Nucleus accumbens (tissue), 56 donors: ENCODE data around the gene CARD10.

Source experiments
- DNase-seq, 56 donors: peaks; one replicate each; lab custom pipeline; 2025; lab: John Stamatoyannopoulos, UW

CARD10 gene

GRCh38 chr22:37505565-37505964 is 13.7 kb downstream of the CARD10 start:
- DNase-seq: no peak

DNA sequence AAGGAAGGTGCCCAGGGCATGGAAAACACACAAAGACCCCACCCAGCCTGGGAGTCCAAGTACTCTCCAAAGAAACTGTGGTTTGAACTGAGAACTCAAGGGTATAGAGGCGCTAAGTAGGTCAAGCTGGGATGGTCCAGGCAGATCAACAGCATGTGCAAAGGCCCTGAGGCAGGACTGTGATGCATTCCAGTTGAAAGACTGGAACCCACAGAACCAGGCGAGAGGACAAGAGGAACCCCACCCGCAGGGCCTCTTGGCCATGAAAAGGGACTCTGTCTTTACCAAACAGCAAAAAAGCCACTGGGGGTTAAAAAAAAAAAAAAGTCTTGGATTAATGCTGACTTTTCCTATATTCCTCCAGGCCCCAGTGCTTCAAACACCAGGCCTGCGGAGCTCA is 14.3 kb downstream of the CARD10 start:
- DNase-seq: no peak

DNA sequence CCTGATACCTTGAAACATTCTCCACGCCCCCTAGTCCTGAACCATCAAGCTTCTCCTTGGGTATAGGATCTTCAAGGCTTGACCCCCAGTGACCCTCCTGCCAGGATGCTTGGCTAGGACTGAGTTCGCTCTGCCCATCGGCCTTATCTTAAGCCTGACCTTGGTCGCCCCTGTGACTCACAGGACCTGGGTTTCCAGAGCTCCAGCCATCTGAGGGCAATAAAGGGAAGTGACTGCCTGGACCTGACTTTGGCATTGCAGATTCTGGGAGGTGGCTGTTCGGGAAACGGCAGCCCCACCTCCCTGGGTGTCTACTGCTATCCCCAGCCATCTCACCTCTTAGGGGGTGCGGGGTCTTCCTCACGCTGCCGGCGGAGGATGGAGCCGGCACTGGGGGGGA is 15.4 kb downstream of the CARD10 start:
- no peak for DNase-seq

DNA sequence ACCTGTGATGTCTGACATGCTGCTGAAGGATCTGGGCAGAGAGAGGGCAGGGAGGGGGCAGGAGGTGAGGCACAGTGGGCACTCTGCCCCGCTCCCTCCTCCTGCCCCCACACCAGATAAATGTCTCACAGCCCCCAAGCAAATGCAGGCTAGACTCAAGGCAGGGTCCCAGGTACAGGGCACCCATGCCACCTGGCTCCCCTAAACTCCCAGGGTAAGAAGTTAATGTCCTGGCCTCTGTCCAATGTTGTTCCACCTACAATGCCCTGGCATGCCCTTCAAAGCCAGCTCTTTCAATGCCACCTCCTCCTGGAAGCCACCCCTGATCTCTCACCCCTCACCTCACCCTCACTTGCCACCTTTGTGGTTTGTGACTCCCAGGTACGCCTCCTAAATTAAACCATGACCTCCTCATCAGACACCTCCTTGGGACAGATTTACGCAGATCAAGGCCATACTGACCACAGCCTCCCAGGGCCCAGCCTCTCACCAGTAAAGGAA is 16.0 kb downstream of the CARD10 start:
- no peak for DNase-seq

DNA sequence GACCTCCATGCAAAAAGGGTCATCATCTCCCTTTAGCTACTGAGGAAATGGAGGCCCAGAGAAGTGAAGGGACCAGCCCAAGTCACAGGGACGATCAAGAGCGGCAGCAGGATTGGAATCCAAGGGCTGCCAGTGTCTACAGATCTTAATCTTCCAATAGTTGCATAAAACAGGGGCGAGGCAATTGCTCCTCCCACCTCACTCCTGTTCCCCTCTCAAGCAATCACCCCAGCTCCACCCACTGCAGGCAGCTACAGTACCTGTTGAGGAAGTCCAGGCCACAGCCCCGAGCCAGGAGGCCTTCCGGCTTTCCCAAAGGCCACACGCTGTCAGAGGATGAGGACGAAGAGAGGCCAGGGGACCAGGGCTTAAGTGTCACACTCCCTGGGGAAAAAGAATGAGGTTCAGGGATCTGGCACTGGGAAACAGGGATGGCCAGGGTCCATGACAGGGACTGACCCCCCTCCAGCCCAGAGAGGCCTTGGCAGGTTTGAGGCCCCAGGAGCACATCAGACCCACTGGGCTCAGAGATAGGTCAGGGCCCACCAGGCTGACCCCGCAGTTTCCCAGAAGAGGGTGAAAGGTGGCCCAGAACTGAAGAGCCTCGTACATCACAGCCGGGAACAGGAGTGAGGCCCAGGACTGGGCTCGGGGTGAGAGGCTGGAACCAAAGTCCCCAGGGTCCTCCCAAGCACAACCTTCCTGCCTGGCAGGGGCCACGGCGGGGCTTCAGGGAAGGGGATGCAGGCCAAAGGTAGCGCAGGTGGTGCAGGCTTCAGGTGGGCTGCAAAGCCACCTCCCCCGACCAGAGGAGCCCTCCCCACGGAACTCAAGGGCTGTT is 16.7 kb downstream of the CARD10 start:
- no peak for DNase-seq

GRCh38 chr22:37501610-37502341 is 17.4 kb downstream of the CARD10 start:
- no peak for DNase-seq

DNA sequence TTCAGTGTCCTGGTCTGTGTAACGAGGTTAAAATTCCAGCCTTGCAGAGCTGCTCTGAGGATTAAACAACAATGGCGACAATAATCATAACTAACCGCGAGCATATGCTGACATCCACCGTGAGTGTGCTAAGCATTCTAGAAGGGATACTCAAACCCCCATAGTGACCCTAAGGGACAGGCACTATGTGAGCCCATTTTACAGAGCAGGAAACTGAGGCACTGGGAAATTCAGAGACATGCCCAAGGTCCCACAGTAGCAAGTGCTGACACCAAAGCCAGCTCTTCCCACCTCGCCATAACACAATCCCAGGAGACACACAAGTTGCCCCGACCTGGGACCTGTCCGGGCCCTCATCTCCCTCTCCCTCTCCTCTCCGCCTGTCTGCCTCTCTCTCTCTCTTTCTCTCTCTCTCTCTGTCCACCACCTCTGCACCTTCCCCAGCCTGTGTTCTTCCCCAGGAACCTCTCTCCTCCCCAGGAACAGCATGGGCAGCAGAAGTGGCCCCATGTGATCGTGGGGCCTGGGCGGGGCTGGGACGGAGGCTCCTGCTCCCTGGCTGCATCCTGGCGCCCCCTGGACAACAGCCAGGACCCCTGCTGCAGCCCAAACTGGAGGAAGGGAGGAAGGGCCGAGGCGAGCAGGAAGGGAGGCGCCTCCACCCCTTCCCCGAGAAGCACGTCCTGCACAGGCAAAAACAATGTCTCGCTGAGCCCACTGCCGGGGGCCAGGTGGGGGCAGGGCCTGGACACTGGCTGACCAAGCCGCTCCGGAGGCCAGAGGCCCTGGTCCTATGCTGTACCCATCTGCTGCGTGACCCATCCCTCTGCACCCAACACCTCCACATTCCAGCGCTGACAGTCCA is 18.2 kb downstream of the CARD10 start:
- DNase-seq: no peak

GRCh38 chr22:37499789-37500540 is 19.2 kb downstream of the CARD10 start:
- no peak for DNase-seq

DNA sequence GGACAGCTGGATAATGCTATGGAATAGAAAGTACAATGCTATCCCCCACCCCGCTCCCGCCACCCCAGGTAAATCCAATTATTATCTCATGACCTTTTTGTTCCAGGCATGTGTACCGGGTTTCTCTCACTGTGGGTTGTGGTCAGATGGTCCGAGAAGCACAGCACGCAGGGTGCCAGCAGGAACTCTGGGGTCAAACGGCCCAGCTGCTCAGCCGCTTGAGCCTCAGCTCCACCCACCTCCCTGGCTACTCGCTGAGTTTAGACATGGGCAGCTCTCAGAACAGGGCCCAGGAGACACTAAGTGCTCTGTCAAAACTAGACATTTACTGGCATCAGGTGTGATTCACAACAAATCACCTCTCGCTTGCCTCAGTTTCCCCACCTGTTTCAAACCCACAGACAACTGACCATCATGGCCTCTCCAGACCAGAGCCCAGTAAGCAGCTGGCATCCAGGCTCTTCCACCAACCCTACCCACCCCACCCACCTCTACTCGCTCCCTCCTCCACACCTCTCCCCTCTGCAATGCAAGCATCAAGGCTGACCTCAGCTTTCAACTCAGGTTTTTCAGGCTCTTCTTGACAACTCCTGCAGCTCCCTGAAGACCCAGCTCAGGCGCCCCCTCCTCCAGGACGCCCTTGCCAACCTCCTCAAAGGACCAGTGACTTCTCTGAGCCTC is 20.0 kb downstream of the CARD10 start:
- no peak for DNase-seq

DNA sequence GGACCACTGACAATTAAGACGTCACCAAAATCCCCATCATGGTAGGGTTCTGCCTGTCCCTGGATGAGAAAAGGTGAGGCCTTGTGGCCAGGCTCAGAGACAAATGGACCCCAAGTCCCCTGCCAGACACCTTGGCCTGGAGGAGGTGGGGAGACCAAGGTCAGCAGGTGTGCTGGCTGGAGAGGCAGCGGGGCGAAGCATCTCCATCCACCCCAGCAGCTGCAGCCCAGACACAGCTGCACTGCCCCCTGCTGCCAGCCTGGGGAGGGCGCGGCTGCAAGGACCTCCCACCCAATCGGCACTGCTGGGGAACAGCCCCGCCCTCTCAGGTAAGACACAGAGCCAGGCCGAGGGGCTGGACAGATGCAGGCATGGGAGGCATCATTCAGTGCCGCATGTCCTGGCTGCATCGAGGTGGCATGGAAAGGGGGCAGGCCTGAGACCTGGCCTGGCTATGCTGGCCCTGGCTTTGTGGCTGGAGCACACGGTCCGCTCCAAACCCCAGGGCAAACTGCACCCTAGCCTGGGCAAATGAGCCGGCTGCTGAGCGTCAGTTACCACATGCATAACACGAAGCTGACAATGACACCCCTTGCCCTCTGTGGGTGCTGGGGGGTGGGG is 20.8 kb downstream of the CARD10 start:
- no peak for DNase-seq

DNA sequence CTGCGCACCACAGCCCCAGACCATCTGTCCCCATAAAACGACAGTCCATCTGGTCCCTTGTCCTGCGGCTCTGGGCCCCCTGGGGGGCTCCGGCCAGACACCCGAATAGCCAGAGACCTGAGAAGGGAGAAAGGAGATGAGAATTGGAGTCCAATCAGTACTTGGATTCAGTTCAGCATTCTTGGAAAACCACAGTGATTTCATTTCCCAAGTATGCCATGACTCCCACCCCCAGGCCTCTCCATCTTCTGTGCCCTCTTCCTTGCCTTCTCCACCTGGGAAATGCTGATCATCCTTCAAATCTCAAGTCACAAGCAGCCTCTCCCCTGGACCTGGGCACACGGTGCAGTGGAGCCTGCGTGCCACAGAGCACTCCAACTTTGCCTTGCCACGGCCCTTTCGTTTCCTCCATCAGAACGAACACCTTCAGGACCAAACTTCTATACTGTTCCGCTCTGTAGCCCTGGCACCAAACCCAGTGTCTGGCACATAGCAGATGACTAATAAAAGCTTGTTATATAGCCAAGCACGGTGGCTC is 22.1 kb downstream of the CARD10 start:
- DNase-seq: no peak

GRCh38 chr22:37496651-37497050 is 22.6 kb downstream of the CARD10 start:
- no peak for DNase-seq

GRCh38 chr22:37493979-37494378 is 25.2 kb downstream of the CARD10 start:
- no peak for DNase-seq

DNA sequence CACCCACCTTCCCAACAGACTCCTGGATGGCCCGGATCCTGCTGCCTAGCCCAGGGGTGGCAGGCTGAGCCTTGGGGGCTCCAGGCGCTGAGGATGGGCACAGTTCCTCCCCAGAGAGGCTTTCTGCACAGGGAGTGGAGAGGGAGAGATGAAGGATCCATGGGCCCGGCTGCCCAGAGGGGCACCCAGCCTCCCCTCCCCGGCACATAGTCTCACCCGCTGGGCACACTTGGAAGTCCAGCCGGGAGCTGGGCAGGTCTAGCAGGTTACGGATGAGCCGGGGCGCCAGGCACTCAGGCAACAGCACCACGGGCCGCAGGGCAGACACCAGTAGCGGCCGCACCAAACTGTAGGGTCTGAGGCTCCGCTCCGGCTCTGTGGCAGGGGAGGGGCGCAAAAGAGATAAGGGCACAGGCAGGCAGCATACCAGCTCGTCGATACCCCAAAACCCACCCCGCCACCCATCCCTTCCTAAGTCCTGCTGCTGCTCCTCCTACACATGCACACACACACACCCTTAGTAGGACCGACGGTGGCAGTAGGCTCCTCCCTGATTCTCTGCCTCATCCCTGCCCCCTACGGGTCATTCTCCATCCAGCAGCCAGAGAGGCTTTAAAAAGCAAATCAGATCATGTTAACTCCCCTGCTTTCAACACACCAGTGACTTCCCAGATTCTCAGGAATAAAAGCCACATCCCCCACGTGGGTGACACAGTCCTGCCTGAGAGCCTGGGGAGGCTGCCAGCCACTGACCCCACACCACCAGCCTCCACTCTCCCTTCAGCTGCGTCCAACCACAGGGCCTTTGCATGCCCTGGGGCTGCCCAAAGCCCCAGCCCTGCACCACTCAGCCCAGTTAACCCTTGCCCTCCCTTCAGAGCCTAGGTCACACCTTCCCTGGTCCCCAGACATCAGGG is 26.5 kb downstream of the CARD10 start:
- no peak for DNase-seq

GRCh38 chr22:37491559-37492427 is 27.4 kb downstream of the CARD10 start:
- no peak for DNase-seq

DNA sequence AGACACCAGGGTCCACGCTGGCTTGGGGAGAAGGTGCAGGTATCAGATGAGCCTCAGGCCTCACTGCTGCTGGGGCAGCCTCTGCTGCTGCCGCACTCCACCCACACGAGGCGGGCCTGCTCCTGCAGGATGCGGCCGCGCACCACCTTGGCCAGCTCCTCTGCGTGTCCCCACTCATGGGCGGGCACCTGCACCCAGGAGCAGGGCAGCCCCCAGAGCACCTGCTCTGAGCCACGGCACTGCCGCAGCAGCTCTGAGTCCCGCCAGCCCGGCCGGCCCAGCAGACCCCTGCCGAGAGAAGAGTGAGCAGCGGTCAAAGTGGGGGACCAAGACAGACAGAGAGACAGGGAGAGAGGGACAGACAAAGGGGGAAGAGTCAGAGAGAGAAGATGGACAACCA is 28.1 kb downstream of the CARD10 start:
- no peak for DNase-seq

DNA sequence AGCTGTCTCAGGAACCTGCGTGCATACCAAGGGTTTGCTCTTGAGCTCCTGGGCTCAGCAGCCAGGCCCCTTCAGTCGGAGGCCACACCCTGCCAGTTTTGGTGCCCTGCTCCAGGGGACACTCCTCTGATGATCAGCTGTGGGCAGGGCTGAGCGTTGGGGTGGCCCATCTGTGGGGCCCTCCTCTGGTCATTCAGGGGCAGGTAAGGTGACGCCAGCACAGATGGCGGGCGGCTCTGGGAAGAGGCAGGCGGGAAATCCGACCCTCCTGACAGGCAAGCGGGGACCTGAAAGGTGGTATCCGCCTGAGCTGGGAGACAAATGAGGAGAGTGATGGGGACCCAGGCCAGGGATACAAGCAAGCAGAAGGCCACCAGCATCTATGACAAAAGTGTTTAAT is 29.2 kb downstream of the CARD10 start:
- DNase-seq: no peak
